GM18508 (cell line): Measurements from ENCODE around the gene FCHSD2.
"Not testable (repeated sequence)": the region's sequence is repeated elsewhere in the genome, so short reads cannot be mapped to it uniquely, and the experiment has no call there.

ENCODE experiments used
- ATAC-seq: cut with Tn5 transposase; IDR thresholded peaks from one replicate; pipeline ENCODE4 v1.9.1; 2021; ENCODE audit warnings: moderate number of reproducible peaks; ENCODE audit not compliant: insufficient read depth, unreplicated experiment

Gene FCHSD2

GRCh38 chr11:72977782-72978181 is 164.3 kb downstream of the FCHSD2 start:
- ATAC-seq: not testable (repeated sequence)

GRCh38 chr11:72976522-72976892 is 165.6 kb downstream of the FCHSD2 start:
- not testable (repeated sequence) for ATAC-seq

GRCh38 chr11:72975778-72976521 is 166.2 kb downstream of the FCHSD2 start:
- no peak for ATAC-seq

- ATAC-seq: no peak
These were observed 167.5 kb downstream of the FCHSD2 start for GRCh38 chr11:72974487-72975205.

GRCh38 chr11:72972496-72973128 is 169.5 kb downstream of the FCHSD2 start:
- ATAC-seq: no peak

GRCh38 chr11:72971192-72971967 is 170.7 kb downstream of the FCHSD2 start:
- no peak for ATAC-seq

GRCh38 chr11:72970557-72971118 is 171.5 kb downstream of the FCHSD2 start:
- ATAC-seq: no peak

GRCh38 chr11:72969894-72970335 is 172.2 kb downstream of the FCHSD2 start:
- peak; percentile 43 for ATAC-seq

GRCh38 chr11:72968390-72968789 is 173.7 kb downstream of the FCHSD2 start:
- no peak for ATAC-seq

GRCh38 chr11:72965672-72966071 is 176.4 kb downstream of the FCHSD2 start:
- ATAC-seq: no peak

GRCh38 chr11:72962717-72963116 is 179.4 kb downstream of the FCHSD2 start:
- no peak for ATAC-seq

GRCh38 chr11:72962084-72962483 is 180.0 kb downstream of the FCHSD2 start:
- ATAC-seq: no peak

GRCh38 chr11:72959998-72960731 is 182.0 kb downstream of the FCHSD2 start:
- no peak for ATAC-seq

- ATAC-seq: no peak
These were observed 183.3 kb downstream of the FCHSD2 start for GRCh38 chr11:72958791-72959190.

- ATAC-seq: no peak
These were observed 186.7 kb downstream of the FCHSD2 start for GRCh38 chr11:72955466-72955865.

- no peak for ATAC-seq
These were observed 187.3 kb downstream of the FCHSD2 start for GRCh38 chr11:72954860-72955259.

GRCh38 chr11:72953637-72954036 is 188.5 kb downstream of the FCHSD2 start:
- ATAC-seq: no peak

- ATAC-seq: no peak
These were observed 190.2 kb downstream of the FCHSD2 start for GRCh38 chr11:72951888-72952287.

- ATAC-seq: no peak
These were observed 190.9 kb downstream of the FCHSD2 start for GRCh38 chr11:72951193-72951592.

- no peak for ATAC-seq
These were observed 191.4 kb downstream of the FCHSD2 start for GRCh38 chr11:72950685-72951084.
